ENCODE results near the gene LOXL1.
"Not testable (repeated sequence)": the region's sequence is repeated elsewhere in the genome, so short reads cannot be mapped to it uniquely, and the experiment has no call there.

DNA sequence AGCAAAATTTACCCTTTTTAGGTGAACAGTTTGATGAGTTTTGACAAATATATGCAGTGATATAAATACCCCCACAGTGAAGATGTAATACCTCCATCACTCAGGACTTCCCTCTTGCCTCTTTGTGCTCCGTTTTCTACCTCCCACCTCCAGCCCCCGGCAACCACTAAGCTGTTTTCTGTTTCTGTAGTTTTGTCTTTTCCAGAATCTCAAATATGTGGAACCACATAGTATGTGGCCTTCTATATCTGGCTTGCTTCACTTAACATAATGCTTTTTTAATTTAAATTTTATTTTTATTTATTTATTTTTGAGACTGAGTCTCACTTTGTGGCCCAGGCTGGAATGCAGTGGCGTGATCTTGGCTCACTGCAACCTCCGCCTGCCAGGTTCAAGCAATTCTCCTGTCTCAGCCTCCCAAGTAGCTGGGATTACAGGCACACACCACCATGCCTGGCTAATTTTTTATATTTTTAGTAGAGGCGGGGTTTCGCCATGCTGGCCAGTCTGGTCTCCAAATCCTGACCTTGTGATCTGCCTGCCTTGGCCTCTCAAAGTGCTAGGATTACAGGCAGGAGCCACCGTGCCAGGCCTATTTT, 34.3 kb downstream of the LOXL1 start:
- TF ChIP-seq YY1 (IDR thresholded peaks at IDR 0.05); TAF1 (conservative IDR thresholded peaks at IDR 0.05); RAD21 (IDR thresholded peaks at IDR 0.05); RXRA (IDR thresholded peaks at IDR 0.05); JUND (IDR thresholded peaks at IDR 0.05); NR2F2 (IDR thresholded peaks at IDR 0.05); FOXA1 (IDR thresholded peaks at IDR 0.05); GABPA (IDR thresholded peaks at IDR 0.05 in 1 of 2, conservative IDR thresholded peaks at IDR 0.05 in 1 of 2); EGR1 (IDR thresholded peaks at IDR 0.05; ENCODE audit: low read depth in 2 of 2): not testable (repeated sequence)
- TF ChIP-seq, protein P1, sequence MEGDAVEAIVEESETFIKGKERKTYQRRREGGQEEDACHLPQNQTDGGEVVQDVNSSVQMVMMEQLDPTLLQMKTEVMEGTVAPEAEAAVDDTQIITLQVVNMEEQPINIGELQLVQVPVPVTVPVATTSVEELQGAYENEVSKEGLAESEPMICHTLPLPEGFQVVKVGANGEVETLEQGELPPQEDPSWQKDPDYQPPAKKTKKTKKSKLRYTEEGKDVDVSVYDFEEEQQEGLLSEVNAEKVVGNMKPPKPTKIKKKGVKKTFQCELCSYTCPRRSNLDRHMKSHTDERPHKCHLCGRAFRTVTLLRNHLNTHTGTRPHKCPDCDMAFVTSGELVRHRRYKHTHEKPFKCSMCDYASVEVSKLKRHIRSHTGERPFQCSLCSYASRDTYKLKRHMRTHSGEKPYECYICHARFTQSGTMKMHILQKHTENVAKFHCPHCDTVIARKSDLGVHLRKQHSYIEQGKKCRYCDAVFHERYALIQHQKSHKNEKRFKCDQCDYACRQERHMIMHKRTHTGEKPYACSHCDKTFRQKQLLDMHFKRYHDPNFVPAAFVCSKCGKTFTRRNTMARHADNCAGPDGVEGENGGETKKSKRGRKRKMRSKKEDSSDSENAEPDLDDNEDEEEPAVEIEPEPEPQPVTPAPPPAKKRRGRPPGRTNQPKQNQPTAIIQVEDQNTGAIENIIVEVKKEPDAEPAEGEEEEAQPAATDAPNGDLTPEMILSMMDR (IDR thresholded peaks at IDR 0.05; ENCODE audit: low read depth, low read length, missing input control), result not testable (repeated sequence)
- TF ChIP-seq, protein P2, sequence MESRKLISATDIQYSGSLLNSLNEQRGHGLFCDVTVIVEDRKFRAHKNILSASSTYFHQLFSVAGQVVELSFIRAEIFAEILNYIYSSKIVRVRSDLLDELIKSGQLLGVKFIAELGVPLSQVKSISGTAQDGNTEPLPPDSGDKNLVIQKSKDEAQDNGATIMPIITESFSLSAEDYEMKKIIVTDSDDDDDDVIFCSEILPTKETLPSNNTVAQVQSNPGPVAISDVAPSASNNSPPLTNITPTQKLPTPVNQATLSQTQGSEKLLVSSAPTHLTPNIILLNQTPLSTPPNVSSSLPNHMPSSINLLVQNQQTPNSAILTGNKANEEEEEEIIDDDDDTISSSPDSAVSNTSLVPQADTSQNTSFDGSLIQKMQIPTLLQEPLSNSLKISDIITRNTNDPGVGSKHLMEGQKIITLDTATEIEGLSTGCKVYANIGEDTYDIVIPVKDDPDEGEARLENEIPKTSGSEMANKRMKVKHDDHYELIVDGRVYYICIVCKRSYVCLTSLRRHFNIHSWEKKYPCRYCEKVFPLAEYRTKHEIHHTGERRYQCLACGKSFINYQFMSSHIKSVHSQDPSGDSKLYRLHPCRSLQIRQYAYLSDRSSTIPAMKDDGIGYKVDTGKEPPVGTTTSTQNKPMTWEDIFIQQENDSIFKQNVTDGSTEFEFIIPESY (IDR thresholded peaks at IDR 0.05), result not testable (repeated sequence)
- TF ChIP-seq, protein P3, sequence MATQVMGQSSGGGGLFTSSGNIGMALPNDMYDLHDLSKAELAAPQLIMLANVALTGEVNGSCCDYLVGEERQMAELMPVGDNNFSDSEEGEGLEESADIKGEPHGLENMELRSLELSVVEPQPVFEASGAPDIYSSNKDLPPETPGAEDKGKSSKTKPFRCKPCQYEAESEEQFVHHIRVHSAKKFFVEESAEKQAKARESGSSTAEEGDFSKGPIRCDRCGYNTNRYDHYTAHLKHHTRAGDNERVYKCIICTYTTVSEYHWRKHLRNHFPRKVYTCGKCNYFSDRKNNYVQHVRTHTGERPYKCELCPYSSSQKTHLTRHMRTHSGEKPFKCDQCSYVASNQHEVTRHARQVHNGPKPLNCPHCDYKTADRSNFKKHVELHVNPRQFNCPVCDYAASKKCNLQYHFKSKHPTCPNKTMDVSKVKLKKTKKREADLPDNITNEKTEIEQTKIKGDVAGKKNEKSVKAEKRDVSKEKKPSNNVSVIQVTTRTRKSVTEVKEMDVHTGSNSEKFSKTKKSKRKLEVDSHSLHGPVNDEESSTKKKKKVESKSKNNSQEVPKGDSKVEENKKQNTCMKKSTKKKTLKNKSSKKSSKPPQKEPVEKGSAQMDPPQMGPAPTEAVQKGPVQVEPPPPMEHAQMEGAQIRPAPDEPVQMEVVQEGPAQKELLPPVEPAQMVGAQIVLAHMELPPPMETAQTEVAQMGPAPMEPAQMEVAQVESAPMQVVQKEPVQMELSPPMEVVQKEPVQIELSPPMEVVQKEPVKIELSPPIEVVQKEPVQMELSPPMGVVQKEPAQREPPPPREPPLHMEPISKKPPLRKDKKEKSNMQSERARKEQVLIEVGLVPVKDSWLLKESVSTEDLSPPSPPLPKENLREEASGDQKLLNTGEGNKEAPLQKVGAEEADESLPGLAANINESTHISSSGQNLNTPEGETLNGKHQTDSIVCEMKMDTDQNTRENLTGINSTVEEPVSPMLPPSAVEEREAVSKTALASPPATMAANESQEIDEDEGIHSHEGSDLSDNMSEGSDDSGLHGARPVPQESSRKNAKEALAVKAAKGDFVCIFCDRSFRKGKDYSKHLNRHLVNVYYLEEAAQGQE (IDR thresholded peaks at IDR 0.05), result not testable (repeated sequence)
- TF ChIP-seq, protein P4, sequence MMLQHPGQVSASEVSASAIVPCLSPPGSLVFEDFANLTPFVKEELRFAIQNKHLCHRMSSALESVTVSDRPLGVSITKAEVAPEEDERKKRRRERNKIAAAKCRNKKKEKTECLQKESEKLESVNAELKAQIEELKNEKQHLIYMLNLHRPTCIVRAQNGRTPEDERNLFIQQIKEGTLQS (IDR thresholded peaks at IDR 0.05), result not testable (repeated sequence)
- TF ChIP-seq, protein P5, sequence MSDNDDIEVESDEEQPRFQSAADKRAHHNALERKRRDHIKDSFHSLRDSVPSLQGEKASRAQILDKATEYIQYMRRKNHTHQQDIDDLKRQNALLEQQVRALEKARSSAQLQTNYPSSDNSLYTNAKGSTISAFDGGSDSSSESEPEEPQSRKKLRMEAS (IDR thresholded peaks at IDR 0.05), result not testable (repeated sequence)

Data from liver (tissue), 3 donors.